ENCODE measurements around the gene DGKD.

The DGKD gene

DNA sequence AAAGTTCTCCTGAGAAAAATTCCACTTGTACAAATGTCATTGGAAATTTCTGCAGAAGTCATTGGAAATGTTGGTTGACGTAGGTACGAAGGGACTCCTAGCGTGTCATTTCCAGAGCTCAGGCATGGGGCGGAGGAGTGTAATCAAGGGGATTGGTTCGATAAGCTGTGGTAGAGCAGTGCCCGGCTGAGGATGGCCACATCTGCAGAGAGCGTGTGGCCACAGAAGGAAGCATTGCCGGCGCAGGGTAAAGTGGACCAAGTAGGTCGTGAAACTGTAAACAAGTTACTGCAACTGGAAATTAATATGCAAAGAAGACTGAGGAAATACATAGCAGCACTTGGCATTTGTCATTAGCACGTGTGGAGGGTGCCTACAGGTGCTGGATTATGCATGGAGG is 101.8 kb downstream of the DGKD start:
- DNase-seq (ENCODE audit: low read depth in 3 of 3, low spot score in 1 of 3): no peak

DNA sequence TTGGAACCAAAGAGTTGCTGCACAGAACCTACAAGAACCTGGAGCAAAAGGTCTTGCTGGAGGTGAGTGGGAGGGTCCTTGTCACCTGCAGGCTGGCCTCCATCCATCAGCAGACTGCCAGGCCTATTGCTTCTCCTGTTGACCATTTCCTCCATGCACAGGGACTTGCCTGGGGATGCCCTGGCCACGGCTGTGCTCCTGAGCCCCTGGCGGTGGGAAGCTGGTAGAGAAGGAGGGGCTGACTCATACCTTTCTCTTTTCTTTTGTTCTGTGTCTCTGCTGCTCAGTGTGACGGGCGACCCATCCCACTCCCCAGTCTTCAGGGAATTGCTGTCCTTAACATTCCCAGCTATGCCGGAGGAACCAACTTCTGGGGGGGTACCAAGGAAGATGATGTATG is 102.6 kb downstream of the DGKD start:
- DNase-seq (ENCODE audit: low read depth in 3 of 3, low spot score in 1 of 3): no peak

GRCh38 chr2:233457356-233457755 is 103.1 kb downstream of the DGKD start:
- DNase-seq (ENCODE audit: low read depth in 3 of 3, low spot score in 1 of 3): no peak

DNA sequence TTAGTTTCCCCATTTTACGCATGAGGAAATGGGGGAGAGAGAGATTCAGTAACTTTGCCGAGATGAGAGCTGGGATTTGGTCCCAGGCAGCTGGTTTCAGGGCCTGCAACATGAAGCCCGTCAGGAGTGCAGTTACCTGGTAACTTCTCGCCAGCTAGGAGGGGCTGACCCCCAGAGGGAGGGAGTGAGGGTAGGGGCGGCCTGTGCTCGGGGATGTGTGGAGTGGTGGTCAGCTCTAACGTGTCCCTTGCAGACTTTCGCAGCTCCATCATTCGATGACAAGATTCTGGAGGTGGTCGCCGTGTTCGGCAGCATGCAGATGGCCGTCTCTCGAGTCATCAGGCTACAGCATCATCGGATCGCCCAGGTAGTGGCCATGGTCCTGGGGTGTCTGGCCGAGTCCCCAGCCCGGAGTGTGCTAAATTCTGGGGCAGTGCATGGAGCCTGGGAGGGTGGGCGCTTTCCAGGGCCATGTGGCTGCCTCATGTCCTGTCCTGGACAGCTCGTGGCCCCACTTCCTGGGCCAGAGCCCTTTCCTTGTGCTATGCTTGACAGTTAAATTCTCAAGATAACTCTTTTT is 103.8 kb downstream of the DGKD start:
- DNase-seq (ENCODE audit: low read depth in 3 of 3, low spot score in 1 of 3): no peak

GRCh38 chr2:233458826-233459225 is 104.5 kb downstream of the DGKD start:
- no peak for DNase-seq (ENCODE audit: low read depth in 3 of 3, low spot score in 1 of 3)

GRCh38 chr2:233459426-233459825 is 105.1 kb downstream of the DGKD start:
- DNase-seq (ENCODE audit: low read depth in 3 of 3, low spot score in 1 of 3): no peak

DNA sequence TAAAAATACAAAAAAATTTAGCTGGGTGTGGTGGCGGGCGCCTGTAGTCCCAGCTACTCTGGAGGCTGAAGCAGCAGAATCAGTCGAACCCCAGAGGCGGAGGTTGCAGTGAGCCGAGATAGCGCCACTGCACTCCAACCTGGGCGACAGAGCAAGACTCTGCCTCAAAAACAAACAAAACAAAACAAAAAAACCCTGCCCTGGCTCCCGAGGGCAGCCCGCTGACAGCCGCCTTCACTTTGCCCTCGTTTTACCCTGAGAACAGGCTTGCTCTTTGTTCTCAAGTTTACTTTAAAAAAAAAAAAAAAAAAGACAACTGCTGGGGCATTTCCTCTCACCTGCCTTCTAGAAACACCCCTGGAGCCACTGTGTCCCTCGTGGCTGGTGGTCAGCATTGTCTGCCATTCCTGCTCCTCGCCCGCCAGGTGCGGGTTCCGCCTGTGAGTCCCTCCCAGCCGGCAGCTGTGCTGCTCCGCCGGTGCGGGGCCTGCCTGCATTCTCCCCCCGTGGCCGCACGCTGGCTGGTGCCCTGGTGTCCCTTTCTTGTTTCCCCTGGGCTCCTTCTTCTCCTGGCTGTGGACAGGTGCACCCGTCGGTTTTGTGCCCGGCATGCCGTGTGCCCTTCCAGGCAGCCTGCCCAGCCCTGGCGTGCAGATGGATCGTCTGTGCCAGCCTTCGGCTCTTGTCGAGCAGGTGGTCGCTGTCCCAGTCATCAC is 106.6 kb downstream of the DGKD start:
- no peak for DNase-seq (ENCODE audit: low read depth in 3 of 3, low spot score in 1 of 3)

- no peak for DNase-seq (ENCODE audit: low read depth in 3 of 3, low spot score in 1 of 3)
Observed at GRCh38 chr2:233461481-233461891, 107.2 kb downstream of the DGKD start.

DNA sequence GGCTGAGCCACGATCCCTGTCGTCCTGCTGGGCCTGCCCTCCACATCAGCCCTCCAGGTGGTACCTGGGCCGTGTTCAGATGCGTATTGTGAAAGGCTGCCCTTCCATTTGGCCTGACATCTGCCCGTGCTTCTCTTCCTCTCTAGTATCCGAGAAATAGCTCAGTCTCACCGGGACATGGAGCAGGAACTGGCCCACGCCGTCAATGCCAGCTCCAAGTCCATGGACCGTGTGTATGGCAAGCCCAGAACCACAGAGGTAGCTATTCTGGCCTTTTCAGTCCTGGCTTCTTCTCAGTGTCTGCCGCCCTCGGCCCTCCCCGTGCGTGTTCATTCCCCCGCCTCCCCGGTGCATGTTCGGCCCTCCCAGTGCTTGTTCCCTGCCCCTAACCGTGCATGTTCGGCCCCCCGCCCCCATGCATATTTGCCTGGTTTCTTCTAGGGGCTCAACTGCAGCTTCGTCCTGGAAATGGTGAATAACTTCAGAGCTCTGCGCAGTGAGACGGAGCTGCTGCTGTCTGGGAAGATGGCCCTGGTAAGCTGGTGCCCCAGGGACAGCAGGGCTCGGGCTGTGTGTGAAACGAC is 108.0 kb downstream of the DGKD start:
- no peak for DNase-seq (ENCODE audit: low read depth in 3 of 3, low spot score in 1 of 3)

DNA sequence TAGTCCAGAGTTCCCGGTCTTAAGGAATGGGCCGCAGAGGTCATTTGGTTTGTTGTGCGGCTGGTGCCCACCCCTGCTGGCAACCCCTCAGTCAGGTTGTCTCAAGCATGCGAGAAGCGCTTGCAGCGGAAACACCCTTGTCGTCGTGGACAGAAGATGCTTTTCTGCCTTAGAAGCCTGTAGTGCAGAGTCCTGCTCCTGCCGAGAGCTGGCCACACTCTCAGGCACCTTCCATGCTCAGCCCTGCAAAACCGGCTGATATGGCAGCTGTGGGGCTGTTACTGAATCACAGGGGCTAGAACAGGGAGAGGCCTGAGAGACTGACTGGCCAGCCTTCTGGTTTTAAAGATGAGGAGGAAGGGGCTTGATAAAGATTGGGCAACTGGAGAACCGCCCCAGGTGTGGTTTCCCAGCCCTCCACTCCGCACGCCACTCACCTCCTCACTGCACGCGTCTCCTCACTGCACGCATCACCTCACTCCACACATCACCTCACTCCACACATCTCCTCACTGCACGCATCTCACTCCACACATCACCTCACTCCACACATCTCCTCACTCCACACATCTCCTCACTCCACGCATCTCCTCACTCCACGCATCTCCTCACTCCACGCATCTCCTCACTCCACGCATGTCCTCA is 108.7 kb downstream of the DGKD start:
- no peak for DNase-seq (ENCODE audit: low read depth in 3 of 3, low spot score in 1 of 3)

DNA sequence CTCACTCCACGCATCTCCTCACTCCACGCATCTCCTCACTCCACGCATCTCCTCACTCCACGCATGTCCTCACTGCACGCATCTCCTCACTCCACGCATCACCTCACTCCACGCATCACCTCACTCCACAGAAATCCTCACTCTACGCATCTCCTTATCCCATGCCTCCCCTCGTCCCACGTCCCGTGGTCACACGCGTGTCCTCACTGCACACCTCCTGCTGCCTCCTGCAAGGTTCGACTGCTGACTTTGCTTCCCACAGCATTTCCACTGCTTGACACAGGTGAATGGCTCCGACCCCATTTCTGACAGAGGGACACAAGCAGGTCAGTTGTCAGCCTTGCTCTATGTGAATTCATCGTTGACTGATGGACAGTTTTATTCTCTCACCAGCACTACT is 109.3 kb downstream of the DGKD start:
- DNase-seq (ENCODE audit: low read depth in 3 of 3, low spot score in 1 of 3): no peak

GRCh38 chr2:233464056-233464455 is 109.8 kb downstream of the DGKD start:
- DNase-seq (ENCODE audit: low read depth in 3 of 3, low spot score in 1 of 3): no peak

DNA sequence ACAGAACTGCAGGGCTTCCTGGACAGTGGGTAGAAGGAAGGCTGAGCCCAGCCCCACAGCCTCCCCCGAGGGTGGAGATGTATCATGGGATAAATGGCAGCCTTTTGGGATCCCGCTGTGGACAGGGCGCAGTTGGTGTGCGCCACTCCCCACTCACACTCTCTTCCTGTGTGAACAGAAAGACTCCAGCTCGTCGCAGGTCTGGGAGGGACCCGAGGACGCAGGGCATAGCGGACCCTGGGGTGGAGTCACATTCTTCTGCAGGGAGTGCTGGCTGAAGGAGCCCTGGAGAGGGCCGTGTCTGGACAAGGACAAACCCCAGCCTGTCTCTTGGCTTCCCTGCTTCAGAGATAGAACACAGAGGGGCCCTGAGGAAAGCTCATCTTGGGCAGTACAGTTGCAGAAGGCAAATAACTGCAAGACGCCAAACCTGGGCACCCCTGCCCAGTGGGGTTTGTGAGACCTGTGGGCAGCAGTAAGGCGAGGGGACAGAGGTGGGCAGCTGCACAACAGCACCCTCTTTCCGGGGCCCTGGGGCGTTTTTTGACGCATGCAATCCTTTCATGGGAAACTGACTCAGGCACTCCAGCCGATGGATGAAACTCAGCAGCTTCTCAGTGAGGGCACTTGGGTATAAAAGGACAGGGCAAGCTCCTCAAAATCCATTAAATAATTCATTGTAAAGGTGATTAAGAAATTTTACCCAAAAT is 110.4 kb downstream of the DGKD start:
- DNase-seq (ENCODE audit: low read depth in 3 of 3, low spot score in 1 of 3): no peak

- DNase-seq (ENCODE audit: low read depth in 3 of 3, low spot score in 1 of 3): no peak
Observed at GRCh38 chr2:233466991-233467603, 112.8 kb downstream of the DGKD start.

- no peak for DNase-seq (ENCODE audit: low read depth in 3 of 3, low spot score in 1 of 3)
Observed at GRCh38 chr2:233468047-233468740, 113.9 kb downstream of the DGKD start.

DNA sequence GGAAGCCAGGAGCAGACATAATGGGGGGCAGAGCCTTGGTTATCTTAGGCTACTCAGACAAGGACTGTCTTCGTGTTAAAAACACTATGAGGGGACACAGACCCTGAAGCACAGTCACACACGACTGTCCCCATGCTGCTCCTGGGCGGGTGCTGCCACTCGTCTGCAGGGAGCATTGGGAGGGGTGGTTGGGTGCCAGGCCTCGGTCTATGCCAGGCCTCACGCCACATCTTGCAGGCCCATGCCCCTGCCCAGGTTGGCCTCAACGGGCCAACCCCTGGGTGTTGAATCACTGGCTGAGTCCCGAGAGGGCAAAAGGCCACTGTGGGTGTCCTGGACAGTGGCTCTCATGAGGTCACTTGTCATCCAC is 114.4 kb downstream of the DGKD start:
- no peak for DNase-seq (ENCODE audit: low read depth in 3 of 3, low spot score in 1 of 3)

GRCh38 chr2:233469261-233470010 is 115.1 kb downstream of the DGKD start:
- DNase-seq (ENCODE audit: low read depth in 3 of 3, low spot score in 1 of 3): no peak

DNA sequence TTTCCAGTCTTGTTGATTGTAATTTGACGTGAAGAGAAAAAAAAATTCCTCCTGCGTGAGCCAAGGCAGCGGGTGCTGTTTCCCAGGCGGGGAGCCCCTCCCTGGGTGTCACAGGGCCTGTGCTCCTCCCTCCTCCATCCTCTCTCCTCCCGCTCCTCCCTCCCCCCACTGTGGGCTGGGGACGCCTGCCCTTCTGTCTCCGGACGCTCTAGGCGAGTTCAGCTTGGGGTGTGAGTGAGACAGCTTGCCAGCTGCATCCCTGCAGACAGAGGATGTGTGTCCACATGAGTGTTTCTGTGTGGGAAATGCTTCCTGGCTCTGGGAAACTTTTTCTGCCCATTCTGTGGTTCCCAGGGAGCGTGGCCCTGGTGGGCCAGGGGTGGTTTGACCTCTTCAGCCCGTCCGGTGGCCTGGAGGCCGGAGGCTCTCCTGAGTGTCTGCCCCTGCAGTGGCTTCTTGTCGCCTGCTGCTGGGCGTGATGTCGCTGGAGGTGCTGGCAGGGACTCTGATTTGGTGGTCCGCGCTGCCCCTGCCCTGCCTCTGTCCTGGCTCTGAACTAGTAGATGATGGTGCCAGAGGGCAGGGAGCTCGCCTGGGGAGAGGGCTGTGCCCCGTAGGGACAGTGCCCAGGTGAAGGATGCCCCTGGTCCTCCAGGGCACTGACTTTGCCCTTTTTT is 115.9 kb downstream of the DGKD start:
- no peak for DNase-seq (ENCODE audit: low read depth in 3 of 3, low spot score in 1 of 3)

DNA sequence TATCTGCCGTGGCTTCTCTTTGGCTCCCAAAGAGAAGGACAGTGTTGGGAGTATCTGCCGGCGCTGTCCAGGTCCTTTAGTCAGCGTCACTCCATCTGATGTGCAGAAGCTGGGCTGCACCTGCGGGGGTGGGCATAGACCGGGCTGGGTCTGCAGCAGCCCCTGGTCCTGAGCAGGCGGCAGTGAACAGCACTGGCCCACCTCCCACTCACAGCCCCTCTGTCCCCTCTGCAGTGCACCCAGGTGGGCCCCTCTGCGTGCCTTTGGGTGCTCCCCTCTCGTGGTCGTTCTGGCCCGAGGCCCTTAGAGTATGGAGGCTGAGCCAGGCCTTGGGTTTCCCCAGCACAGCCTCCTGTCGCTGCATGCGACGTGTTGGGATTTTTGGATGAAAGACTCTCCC is 116.5 kb downstream of the DGKD start:
- no peak for DNase-seq (ENCODE audit: low read depth in 3 of 3, low spot score in 1 of 3)

Measured in stimulated activated CD4-positive, alpha-beta T cell treated with anti-CD3 and anti-CD28 coated beads, TNF-alpha, amount 100 ng/mL, for 1 hour (primary cell).